Neural crest cell (in vitro differentiated cells): ENCODE data around the gene FKBP7. TPM values are rescaled to one million over a fixed set of nuclear protein-coding genes. Genes with fewer than 3 reads are reported as not detected.
A peak's percentile ranks its signal among the peaks of the same experiment; 100 is the strongest.

Experiments
- DNase-seq: peaks from one replicate; pipeline ENCODE4 v3.0.0; 2021; ENCODE audit warnings: low read depth, mixed read lengths, low spot score
- H3K27ac Mint-ChIP-seq: one replicate; pipeline ENCODE4 v1.8.0; 2021; ENCODE audit warnings: mild to moderate bottlenecking, mixed read lengths; ENCODE audit not compliant: unreplicated experiment
- H3K27me3 Mint-ChIP-seq: 2 replicates; pipeline ENCODE4 v1.8.0; 2021; ENCODE audit warnings: low read depth, mild to moderate bottlenecking, mixed read lengths
- H3K36me3 Mint-ChIP-seq: 2 replicates; pipeline ENCODE4 v1.8.0; 2021; ENCODE audit warnings: low read depth, mild to moderate bottlenecking, mixed read lengths
- H3K4me1 Mint-ChIP-seq: 2 replicates; pipeline ENCODE4 v1.8.0; 2021; ENCODE audit warnings: mixed read lengths
- H3K4me3 Mint-ChIP-seq: one replicate; pipeline ENCODE4 v1.8.0; 2021; ENCODE audit warnings: mild to moderate bottlenecking, mixed read lengths
- H3K9me3 Mint-ChIP-seq: 2 replicates; pipeline ENCODE4 v1.8.0; 2021; ENCODE audit warnings: mixed read lengths
- CTCF ChIP-seq: fragments of 200-600 bp; sonication (generic); conservative IDR thresholded peaks from 2 replicates; pipeline ENCODE4 v1.5.0; 2021; ENCODE audit warnings: antibody characterized with exemption, mild to moderate bottlenecking
- total RNA-seq: library from RNA; stranded (reverse); gene quantifications from 2 replicates; pipeline ENCODE4 v1.2.1, GENCODE V29; 2021

FKBP7 gene
- total RNA-seq, 1 donor from 2014 or later: 25.2 TPM

DNA sequence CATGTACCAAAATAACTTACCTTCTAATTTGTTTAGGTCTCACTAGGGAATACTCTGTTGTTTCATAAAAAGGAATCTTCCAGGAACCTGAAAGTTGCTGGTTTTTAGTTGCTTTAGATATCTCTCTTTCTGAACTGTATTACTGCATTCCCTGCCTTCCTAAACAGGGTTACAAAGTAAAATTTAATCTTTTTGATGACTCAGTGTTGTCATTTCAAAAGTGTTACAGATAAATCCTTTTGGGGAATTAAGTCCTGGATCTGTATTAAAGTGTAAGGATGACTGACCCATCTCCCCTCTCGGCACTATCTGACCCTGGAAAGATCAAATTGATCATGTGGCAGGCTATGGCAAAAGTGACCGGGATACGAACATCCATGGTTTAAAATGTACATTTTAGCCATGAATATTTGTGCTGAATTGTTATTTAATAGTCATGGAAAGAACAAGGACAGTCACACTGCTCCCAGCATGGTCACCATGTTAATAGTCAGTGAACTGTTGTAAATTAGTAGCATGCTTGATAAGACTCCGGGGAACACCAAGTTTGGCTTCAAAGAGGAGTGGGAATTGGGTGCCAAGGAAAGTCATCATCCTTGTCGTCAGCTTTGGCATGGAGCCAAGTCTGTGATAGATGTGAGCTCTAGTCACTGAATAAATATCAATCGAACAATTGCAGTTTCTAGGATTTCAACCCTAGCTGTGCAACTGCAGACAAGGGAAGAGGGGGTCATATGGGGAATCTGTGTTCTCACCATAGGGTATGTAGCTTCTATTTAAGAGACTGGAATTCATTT is 6.0 kb upstream of the FKBP7 start:
- Mint-ChIP-seq H3K36me3 (peaks cover 9% of the 10 kb centered on the region), H3K4me3 (peak overlapping the region; percentile 17), H3K4me1 (peaks cover 27% of the 10 kb centered on the region), H3K27ac (no peak overlapping the region), H3K9me3 (no peaks in the 10 kb centered on the region), H3K27me3 (no peaks in the 10 kb centered on the region)
- DNase-seq: no peak
- TF ChIP-seq CTCF: no peak

DNA sequence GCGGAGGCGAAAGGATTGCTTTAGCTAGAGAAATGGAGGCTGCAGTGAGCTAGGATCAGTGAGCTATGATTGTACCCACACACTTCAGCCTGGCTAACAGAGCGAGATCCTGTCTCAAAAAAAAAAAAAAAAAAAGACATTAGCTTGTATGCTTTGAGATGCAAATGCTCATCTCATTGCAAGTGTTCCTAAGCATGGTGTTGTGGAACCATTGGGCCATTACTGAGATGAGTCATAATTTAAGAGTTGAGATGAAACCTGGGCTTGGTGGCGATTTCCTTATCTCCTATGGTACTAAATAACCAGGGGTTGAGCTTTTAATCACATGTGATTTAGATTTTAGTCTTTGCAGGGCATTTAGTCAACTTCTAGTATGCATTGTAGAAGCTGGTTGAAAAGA is 4.0 kb upstream of the FKBP7 start:
- DNase-seq: no peak
- no peak overlapping the region for H3K27ac Mint-ChIP-seq
- H3K9me3 Mint-ChIP-seq: no peaks in the 10 kb centered on the region
- TF ChIP-seq CTCF: no peak
- H3K36me3 Mint-ChIP-seq: peaks cover 8% of the 10 kb centered on the region
- H3K4me3 Mint-ChIP-seq: peak overlapping the region; percentile 98
- H3K27me3 Mint-ChIP-seq: no peaks in the 10 kb centered on the region
- peaks cover 40% of the 10 kb centered on the region for H3K4me1 Mint-ChIP-seq

GRCh38 chr2:178480227-178481181 is 2.1 kb upstream of the FKBP7 start, which contains the start of gene PLEKHA3:
Gene PLEKHA3, plus strand, starts transcription at chr2:178480457. Its CDS starts 413 bp downstream, at chr2:178480870.
- H3K27ac Mint-ChIP-seq: peak within 1 kb of the TSS; percentile 98
- H3K27me3 Mint-ChIP-seq: no peaks in the 10 kb centered on the region
- H3K36me3 Mint-ChIP-seq: no peaks in the 10 kb centered on the region
- peak; percentile 85 for DNase-seq
- H3K4me3 Mint-ChIP-seq: peak within 1 kb of the TSS; percentile 98
- peaks cover 56% of the 10 kb centered on the region for H3K4me1 Mint-ChIP-seq
- no peaks in the 10 kb centered on the region for H3K9me3 Mint-ChIP-seq
- no peak for TF ChIP-seq CTCF

DNA sequence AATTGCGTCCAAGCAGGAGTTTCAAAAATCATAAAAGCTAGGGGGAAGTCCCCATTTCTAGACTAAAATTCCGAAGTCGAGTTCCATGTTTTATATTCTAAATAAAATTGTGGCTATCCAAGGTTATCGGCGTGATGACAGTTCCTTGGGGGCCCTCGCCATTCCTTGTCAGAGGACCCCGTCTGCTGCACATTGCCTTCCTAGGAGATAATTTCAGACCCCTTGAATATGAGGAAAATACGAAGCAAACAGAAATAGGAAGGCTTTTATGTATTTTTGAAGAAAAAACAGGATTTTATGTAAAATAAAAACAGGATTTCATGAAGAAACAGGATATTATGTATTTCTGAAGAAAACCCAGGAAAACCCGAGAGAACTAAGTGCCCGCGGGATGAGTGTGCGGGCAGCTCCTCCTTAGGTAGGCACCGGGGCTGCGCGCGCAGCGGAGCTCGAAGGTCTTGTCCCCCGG is 1.4 kb upstream of the FKBP7 start:
- peaks cover 56% of the 10 kb centered on the region for H3K4me1 Mint-ChIP-seq
- no peak overlapping the region for H3K27ac Mint-ChIP-seq
- H3K9me3 Mint-ChIP-seq: no peaks in the 10 kb centered on the region
- peak overlapping the region; percentile 97 for H3K4me3 Mint-ChIP-seq
- no peak for DNase-seq
- no peak for TF ChIP-seq CTCF
- no peaks in the 10 kb centered on the region for H3K27me3 Mint-ChIP-seq
- no peaks in the 10 kb centered on the region for H3K36me3 Mint-ChIP-seq

DNA sequence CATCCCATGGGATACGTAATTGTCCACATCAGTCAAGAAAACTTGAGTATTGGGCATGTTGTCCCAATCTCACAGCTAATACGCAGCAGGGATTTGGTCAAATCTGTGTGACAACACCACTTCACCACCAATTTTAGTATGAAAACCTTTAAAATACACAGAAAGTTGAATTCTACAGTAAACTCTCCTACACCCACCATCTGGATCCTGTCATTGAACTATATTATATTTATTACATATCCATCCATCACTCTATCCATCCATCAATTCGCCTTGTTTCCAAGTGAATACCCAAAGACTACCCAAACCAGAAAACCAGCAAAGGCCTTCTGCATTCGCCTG is 846 bp upstream of the FKBP7 start:
- peak; percentile 11 for TF ChIP-seq CTCF
- DNase-seq: no peak
- H3K4me1 Mint-ChIP-seq: peaks cover 56% of the 10 kb centered on the region
- peak overlapping the region; percentile 100 for H3K27ac Mint-ChIP-seq
- no peaks in the 10 kb centered on the region for H3K36me3 Mint-ChIP-seq
- H3K9me3 Mint-ChIP-seq: no peaks in the 10 kb centered on the region
- H3K27me3 Mint-ChIP-seq: no peaks in the 10 kb centered on the region
- H3K4me3 Mint-ChIP-seq: peak overlapping the region; percentile 97
